GM18526 (cell line): ENCODE data around the gene ZNF627.

Source experiments
- POLR2A ChIP-seq: IDR thresholded peaks from 3 replicates; pipeline ENCODE4 v1.6.1; 2011; ENCODE audit not compliant: insufficient read length; ENCODE audit errors: extremely low read depth

ZNF627 gene

DNA sequence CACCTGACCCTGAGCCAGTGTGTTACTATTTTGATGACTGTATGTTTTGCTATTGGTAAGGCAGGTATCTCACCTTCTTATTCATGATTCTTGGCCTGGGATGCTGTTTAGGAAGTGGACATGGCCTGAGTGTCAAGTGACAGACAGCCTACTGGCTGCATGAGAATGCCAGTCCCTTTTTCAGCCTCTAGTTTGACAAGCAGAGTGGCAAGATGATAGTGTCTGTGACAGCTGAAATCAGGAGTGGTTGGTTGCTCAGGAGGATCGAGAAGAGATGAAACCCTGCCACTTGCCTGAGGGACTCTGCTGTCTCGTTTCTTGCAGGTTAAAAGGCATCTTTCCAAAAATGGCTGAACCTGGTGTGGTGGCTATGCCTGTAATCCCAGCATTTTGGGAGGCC is 31.1 kb upstream of the ZNF627 start:
- TF ChIP-seq POLR2A: no peak

DNA sequence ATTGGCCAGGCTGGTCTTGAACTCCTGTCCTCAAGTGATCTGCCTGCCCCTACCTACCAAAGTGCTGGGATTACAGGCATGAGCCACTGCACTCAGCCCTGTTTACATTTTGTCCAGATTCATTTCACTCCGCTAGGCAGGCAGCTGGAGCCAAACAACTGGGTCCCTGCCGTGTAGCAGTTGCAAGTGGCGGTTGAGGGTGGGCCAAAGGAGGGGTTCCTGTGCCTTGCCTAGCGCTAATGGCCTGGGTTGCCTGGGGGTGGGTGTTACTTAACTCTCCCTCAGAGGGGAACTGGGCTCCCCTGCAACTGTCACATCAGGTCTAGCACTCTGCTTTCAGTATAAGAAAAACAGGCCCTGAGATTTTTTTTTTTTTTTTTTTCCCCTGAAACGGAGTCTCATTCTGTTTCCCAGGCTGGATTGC is 27.2 kb upstream of the ZNF627 start:
- no peak for TF ChIP-seq POLR2A

DNA sequence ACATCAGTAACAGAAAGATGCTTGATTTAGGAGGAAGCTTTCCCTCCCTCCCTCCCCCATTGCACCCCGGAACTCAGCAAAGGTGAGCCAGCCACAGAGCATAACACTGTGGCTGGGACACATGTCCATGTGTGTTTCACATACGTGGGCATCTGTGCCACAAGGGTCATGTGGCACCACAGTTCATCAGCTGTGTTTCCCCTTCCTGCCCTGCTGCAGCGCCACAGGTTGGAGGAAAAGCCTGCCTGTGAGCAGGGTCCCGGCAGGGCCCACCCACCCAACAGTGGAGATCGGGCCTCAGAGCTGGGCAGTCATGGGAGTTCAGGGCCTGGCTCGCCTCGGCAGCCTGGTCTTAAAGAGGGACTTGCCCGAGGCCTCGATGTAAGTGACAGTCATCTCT is 22.6 kb upstream of the ZNF627 start:
- TF ChIP-seq POLR2A: no peak

DNA sequence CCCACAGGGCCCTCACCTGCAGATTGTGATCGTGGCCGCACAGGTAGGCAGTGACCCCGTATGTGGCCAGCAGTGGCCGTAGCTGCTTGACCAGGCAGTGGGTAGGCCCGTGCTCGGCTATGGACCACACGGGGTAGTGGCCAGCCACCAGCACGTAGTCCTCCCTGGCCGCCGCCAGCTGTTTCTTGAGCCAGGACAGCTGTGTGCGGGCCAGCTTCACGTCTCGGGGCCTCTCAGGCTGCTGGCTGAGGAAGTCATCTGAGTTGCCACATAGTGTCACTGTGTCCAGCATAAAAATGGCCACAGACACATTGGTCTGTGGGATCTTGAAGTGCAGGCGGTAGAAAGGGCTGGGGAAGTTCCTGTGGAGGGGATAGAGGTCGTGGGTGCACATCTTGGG is 21.1 kb upstream of the ZNF627 start:
- TF ChIP-seq POLR2A: no peak

DNA sequence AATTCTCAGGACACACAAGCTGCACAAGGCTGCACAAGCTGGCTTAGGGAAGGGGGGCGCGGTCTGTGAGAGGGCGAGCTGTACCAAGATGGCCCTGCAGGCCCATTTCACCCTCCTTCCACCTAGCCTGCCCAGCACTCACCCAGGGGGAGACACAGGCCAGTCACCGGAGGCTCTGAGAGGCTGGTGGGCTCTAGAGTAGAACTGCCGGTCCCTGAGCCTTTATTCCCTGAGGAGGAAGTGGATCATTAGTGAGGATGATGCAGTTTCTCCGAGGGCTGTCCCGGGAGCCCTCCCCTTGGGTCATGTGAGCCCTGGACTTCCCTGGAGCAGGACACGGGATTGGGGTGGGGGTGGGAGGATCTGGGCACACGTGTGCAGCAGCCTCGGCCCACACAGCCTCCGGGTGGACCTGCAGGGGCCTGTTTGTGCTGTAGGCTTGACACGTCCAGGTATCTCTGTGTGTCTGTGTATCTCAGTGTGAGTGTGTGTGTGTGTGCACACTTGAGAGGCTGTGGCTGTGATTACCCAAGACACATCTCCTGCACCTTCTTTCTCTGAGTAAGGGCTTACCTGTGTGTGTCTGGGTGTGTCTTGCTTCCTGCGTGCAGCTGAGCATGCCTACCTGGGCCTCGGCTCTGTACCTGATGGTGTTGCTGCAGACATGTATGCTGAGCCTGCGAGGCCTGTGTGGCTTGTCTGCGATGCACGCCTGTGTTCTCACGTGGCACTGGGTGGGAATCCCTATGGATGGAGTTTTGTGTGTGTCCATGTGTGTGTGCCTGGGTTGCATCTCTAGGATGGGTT is 19.6 kb upstream of the ZNF627 start, which contains the start of gene ACP5:
ACP5 (minus strand) TSS at position 195 of the 807 bp plus-strand sequence. CDS start 328 bp downstream, outside the sequence.
- TF ChIP-seq POLR2A: no peak

DNA sequence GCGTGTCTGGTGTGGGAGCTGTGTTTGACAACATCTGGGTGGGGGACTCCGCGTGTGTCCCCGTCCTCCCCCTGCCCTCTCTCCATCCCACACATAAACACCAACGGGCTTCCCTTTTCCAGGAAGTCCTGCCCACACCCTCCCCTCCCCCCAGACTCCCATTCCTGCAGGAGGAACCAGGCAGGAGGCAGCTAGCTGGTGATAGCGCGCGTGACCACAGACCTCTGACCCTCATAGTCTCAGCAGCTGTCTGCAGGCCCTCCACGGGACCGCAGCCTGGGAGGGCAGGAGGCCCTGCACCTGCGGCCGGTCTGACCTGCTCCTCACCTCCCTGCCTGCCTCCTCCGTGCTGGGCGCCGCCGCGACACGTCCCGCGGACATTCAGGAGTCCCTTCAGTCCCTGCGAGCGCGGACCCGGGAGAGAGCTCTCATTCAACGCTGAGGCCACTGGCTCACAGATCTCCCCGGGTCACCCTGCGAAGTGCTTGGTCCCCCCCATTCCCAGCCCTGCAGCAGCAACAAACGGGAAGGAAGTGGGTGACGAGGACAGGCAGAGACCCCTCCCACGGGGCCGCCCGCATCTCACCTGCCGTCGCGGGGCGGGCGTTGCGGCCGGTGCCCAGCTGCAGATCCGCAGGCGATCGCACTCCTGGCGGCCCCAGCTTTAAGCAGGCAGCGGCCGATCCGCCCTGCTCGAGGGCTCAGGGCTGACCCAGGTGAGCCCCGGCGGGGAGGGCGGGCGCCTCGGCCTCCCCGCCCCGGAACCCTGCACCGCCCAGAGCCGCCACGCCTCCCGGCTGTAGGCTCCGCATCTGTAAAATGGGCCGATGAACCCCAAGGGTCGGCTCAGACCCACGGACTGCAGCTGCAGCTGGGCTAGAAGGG is 18.8 kb upstream of the ZNF627 start:
- peak; percentile 52 for TF ChIP-seq POLR2A

DNA sequence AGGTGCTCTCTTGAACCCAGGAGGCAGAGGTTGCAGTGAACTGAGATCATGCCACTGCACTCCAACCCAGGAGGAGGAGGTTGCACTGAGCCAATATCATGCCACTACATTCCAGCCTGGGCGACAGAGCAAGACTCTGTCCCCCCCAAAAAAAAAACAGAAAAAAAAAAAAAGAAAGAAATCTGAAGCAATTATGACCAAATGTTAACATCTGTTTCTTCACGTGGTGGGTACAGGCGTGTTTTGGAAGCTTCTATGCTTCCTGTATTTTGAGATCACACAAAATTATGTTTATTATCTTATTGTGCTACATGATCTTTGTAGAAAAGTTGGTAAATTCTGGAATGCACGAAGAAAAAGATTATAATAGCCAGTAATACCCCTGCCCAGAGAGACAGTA is 17.2 kb upstream of the ZNF627 start:
- TF ChIP-seq POLR2A: no peak

DNA sequence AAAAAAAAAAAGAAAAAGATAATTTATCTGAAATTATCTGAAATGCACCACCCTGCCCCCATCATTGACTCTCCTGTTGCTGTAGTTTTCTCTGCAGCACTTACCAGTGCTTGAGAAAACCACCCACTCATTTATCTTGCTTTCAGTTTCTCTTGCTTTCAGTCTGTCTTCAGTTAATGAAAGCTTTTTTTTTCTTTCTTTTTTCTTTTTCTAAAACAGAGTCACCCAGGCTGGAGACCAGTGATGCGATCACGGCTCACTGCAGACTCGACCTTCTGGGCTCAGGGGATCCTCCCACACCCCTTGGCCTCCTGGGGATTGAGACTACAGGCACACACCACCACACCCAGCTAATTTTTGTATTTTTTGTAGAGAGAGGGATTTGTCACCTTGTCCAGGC is 15.5 kb upstream of the ZNF627 start:
- no peak for TF ChIP-seq POLR2A

DNA sequence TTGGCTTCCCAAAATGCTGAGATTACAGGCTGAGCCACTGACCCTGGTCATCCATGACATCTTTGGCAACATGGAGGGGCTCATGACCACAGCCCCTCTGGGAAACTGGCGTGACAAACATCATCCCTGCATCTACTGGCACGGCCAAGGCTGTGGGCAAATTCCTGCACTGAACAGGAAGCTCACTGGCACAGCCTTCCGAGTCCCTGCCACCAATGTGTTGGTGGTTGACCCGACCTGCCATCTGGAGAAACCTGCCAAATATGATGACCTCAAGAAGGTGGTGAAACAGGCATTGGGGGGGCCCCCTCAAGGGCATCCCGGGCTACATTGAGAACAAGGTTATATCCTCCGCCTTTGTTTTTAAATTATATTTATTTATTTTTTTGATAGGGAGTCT is 11.0 kb upstream of the ZNF627 start:
- no peak for TF ChIP-seq POLR2A

DNA sequence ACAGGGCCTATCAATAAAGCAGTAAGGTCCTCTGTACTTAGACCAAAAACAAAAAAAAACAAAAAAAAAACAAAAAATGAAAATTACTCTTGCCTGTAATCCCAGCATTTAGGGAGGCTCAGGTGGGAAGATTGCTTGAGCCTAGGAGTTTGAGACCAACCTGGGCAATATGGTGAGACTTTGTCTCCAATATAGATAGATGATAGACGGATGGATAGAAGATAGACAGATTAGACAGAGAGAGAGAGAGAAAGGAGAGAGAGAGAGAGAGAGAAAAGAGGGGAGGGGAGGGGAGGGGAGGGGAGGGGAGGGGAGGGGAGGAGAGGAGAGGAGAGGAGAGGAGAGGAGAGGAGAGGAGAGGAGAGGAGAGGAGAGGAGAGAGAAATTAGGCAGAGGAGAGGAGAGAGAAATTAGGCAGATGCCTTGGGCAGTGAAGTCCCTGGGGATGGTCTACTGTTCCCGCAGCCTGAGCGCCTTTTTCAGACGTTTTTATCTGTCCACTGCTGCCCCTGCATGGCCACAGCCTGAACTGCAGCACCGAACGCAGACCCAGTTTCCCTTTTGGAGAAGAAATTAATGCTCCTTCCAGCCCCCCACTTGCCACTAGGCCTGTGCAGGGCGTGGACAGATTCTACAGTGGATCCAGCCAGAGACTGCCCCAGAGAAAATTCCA is 9.8 kb upstream of the ZNF627 start:
- no peak for TF ChIP-seq POLR2A

DNA sequence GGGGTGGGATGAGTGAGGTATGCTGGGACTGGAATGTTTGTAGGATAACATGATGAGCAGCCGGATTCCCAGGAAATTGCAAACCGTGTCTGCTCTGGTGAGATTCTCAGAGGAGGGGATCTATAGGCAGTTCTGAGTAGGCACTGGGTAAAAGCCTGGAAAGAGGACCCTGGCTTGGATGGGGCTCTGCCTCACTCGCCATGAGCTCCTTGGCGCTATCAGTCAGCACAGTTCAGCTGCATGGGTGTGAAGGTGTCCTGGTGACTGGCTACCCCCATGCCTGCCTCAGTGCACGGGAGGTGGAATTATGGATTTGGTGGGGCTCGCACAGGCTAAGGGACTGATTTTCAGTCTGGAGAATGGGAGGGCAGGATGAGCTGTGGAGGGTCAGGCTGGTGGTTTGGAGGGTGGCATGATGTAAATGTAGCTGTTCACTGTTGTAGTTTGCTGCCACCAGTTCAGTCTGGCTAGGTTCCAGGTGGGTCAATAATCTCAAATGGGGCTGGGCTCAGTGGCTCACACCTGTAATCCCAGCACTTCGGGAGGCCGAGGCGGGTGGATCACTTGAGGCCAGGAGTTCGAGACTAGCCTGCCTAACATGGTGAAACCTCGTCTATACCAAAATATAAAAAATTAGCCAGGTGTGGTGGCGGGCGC is 9.2 kb upstream of the ZNF627 start:
- no peak for TF ChIP-seq POLR2A

DNA sequence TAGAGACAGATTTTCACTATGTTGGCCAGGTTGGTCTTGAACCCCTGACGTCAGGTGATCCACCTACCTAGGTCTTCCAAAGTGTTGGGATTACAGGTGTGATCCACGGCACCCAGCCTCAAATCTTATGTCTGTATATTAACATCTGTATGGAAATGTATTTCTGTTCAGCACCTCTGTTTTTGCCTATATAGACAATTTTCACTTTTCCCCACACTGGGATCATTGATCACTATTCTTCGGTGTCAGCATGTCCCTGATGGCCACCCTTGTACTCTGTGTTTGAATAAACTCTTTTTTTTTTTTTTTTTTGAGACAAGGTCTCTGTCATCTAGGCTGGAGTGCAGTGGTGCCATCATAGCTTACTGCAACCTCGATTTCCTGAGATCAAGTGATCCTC is 3.2 kb upstream of the ZNF627 start:
- TF ChIP-seq POLR2A: no peak

DNA sequence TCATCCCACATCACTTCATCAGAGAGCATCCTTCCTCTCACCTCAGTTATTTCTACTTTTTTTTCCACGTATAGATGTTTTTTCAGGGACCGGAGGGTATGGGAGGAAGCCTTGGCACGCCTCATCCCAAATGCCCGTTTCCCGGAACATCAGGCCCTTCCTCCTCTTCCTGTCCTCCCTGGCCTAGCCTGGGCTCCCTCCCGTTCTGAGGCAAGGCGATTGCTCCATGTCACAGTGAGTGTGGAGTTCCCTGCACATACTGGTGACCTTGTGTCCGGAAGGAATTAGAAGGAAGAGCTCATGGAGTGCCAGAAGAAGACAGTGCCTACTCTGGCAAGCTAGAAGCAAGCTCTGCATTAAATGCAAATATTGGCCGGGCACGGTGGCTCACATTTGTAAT is 1.1 kb upstream of the ZNF627 start:
- TF ChIP-seq POLR2A: no peak

DNA sequence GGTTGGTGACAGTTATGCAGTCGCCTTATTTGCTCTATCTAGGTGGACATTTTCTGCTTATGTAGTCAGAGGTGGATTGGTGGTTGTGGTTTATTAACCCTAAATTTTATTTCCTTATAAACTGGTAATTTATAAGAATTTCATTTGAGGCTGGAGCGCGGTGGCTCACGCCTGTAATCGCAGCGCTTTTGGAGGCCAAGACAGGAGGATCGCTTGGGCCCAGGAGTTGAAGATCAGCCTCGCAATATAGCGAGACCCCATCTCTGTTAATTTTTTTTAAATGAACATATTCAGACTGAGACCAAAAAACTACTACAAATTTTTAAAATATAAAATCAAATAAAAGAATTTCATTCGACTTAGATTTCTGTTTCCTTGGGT is 810 bp downstream of the ZNF627 start:
- TF ChIP-seq POLR2A: no peak

DNA sequence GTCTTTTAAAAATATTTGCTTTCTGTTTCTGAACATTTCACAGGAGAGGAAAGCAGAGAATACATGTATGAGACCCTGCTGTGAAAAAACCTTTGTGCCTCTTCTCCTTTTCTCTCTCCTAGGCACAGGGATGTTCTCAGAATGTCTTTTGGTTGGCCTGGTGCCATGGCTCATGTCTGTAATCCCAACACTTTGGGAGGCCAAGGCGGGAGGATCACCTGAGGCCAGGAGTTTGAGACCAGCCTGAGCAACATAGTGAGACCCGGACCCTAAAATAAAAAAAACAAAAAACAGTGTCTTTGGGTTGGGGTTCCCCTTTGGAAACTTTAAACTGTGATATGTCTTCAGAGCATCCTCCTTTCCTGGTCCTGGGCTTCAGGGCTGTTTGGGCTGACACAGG is 1.5 kb downstream of the ZNF627 start:
- no peak for TF ChIP-seq POLR2A
